GM23248 (cell line): ENCODE results near the gene FUOM. TPM values are rescaled to one million over a fixed set of nuclear protein-coding genes. Genes with fewer than 3 reads are reported as not detected.

Source experiments
- DNase-seq: peaks from one replicate; pipeline ENCODE4 v3.0.0-alpha.2; 2015
- H2AFZ ChIP-seq: fragments of 200-600 bp; sonication (generic); 2 replicates; pipeline ENCODE4 v1.6.1; 2016; ENCODE audit warnings: antibody characterized with exemption
- H3F3A ChIP-seq: fragments of 200-600 bp; sonication (generic); 2 replicates; pipeline ENCODE4 v1.6.1; 2016; ENCODE audit warnings: mild to moderate bottlenecking, antibody characterized with exemption, mixed run types; ENCODE audit not compliant: insufficient read depth
- H3K27ac ChIP-seq: fragments of 200-600 bp; sonication (generic); 2 replicates; pipeline ENCODE4 v1.5.1; 2016; ENCODE audit warnings: mild to moderate bottlenecking
- H3K27me3 ChIP-seq: fragments of 200-600 bp; sonication (generic); replicated peaks from 2 replicates; pipeline ENCODE4 v1.6.1; 2016; ENCODE audit warnings: mild to moderate bottlenecking; ENCODE audit not compliant: insufficient read depth
- H3K36me3 ChIP-seq: fragments of 200-600 bp; sonication (generic); 2 replicates; pipeline ENCODE4 v1.6.1; 2016; ENCODE audit warnings: low read depth, mild to moderate bottlenecking
- H3K4me1 ChIP-seq: fragments of 200-600 bp; sonication (generic); 2 replicates; pipeline ENCODE4 v1.6.1; 2016; ENCODE audit warnings: mild to moderate bottlenecking; ENCODE audit not compliant: insufficient read depth
- H3K4me2 ChIP-seq: fragments of 200-600 bp; sonication (generic); one replicate; pipeline ENCODE4 v1.6.1; 2016; ENCODE audit warnings: mild to moderate bottlenecking; ENCODE audit not compliant: unreplicated experiment
- H3K4me3 ChIP-seq: fragments of 200-600 bp; sonication (generic); 2 replicates; pipeline ENCODE4 v1.5.1; 2016; ENCODE audit warnings: mild to moderate bottlenecking
- H3K79me2 ChIP-seq: fragments of 200-600 bp; sonication (generic); 2 replicates; pipeline ENCODE4 v1.6.1; 2016; ENCODE audit warnings: mild to moderate bottlenecking; ENCODE audit not compliant: insufficient read depth
- H3K9ac ChIP-seq: fragments of 200-600 bp; sonication (generic); 2 replicates; pipeline ENCODE4 v1.6.1; 2016; ENCODE audit warnings: mild to moderate bottlenecking
- H3K9me2 ChIP-seq: fragments of 200-600 bp; sonication (generic); 2 replicates; pipeline ENCODE4 v1.6.1; 2016; ENCODE audit warnings: mixed run types, mild to moderate bottlenecking, moderate library complexity; ENCODE audit not compliant: insufficient read depth
- H3K9me3 ChIP-seq: fragments of 200-600 bp; sonication (generic); one replicate; pipeline ENCODE4 v1.6.1; 2017; ENCODE audit warnings: low read depth
- H4K20me1 ChIP-seq: fragments of 200-600 bp; sonication (generic); 2 replicates; pipeline ENCODE4 v1.6.0; 2016; ENCODE audit not compliant: insufficient read depth
- EZH2 ChIP-seq: fragments of 200-600 bp; sonication (generic); IDR thresholded peaks from 2 replicates; pipeline ENCODE4 v1.6.1; 2018; ENCODE audit warnings: antibody characterized with exemption, mild to moderate bottlenecking; ENCODE audit not compliant: insufficient read depth, poor library complexity, severe bottlenecking
- EZH2phosphoT487 ChIP-seq: fragments of 200-600 bp; sonication (generic); IDR thresholded peaks from 2 replicates; pipeline ENCODE4 v1.6.1; 2018; ENCODE audit warnings: antibody characterized with exemption, moderate library complexity, mild to moderate bottlenecking, low read depth; ENCODE audit not compliant: insufficient read depth
- WGBS, 2 experiments: methylation state at CpG; one replicate each; pipeline ENCODE4 v1.1.6; 2015 to 2017; ENCODE audit warnings: low lambda C conversion rate in 2 of 2, low coverage in 1 of 2; ENCODE audit errors: missing lambda C conversion rate in 2 of 2; 5-methylcytosine and 5-hydroxymethylcytosine counted together
- in situ Hi-C: fragments of 300-500 bp; cut with MboI; formaldehyde crosslinking; loops from 2 replicates; pipeline ENCODE4 v1.15.0; 2020
- polyA plus RNA-seq: library from polyadenylated mRNA; unstranded; fragments of >200 nt; fragmentation: Nextera tagmentation; extraction: Ambion mirVana; gene quantifications from 2 replicates; pipeline ENCODE4 v1.2.1, GENCODE V29; 2016
- total RNA-seq: library from RNA; depleted of rRNA; stranded (reverse); fragments of >200 nt; shearing (Covaris generic); gene quantifications from 2 replicates; pipeline ENCODE4 v1.2.3, GENCODE V29; 2014

Gene FUOM
- total and polyA plus RNA-seq, 2 experiments from 2014 or later: 21.5 to 24.5 TPM

- DNase-seq: no peak
- Histone ChIP-seq H3K27ac (no peak overlapping the region), H3K9me3 (no peaks in the 10 kb centered on the region), H3K4me1 (no peaks in the 10 kb centered on the region), H3K9me2 (no peaks in the 10 kb centered on the region), H3K27me3 (peaks cover 14% of the 10 kb centered on the region), H4K20me1 (no peaks in the 10 kb centered on the region), H3K9ac (no peak overlapping the region), H2AFZ (no peak overlapping the region), H3K4me3 (no peak overlapping the region), H3K79me2 (no peaks in the 10 kb centered on the region), H3K36me3 (no peaks in the 10 kb centered on the region), H3K4me2 (no peak overlapping the region), H3F3A (no peaks in the 10 kb centered on the region)
- 13 to 25% methylated on average over 7 to 9 of the region's 9 CpGs for WGBS, 2 experiments
- no peak for TF ChIP-seq EZH2phosphoT487
- no peak for TF ChIP-seq EZH2
- in situ Hi-C loops: no loop called here
Measured at GRCh38 chr10:133349577-133350011, 8.2 kb downstream of the FUOM start.

DNA sequence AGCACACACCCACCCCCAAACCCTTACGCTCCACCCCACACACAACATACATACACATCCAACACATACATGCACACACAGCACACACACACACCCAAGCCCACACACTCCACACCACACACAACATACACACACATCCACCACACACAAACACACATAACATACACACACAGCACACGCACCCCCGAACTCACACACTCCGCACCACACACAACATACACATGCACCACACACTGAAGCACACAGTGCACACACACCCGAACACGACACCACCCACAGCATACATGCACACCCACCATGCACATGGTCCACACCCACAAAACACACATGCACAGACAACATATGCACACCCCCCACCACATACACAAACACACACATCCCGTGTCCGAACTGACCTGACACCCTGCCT lies 8.7 kb downstream of the FUOM start:
- no peak overlapping the region for H3K4me3 ChIP-seq
- H3F3A ChIP-seq: no peaks in the 10 kb centered on the region
- no peak overlapping the region for H3K4me2 ChIP-seq
- H3K9ac ChIP-seq: no peak overlapping the region
- H3K9me2 ChIP-seq: no peaks in the 10 kb centered on the region
- in situ Hi-C loops: no loop called here
- WGBS, 2 experiments: 57 to 61% methylated on average over 8 of the region's 8 CpGs
- no peak for DNase-seq
- no peak overlapping the region for H2AFZ ChIP-seq
- no peaks in the 10 kb centered on the region for H3K4me1 ChIP-seq
- no peaks in the 10 kb centered on the region for H3K36me3 ChIP-seq
- H4K20me1 ChIP-seq: no peaks in the 10 kb centered on the region
- no peaks in the 10 kb centered on the region for H3K9me3 ChIP-seq
- peaks cover 14% of the 10 kb centered on the region for H3K27me3 ChIP-seq
- no peak for TF ChIP-seq EZH2
- TF ChIP-seq EZH2phosphoT487: no peak
- no peaks in the 10 kb centered on the region for H3K79me2 ChIP-seq
- H3K27ac ChIP-seq: no peak overlapping the region

GRCh38 chr10:133347710-133348517 lies 9.9 kb downstream of the FUOM start:
- H3K9me3 ChIP-seq: no peaks in the 10 kb centered on the region
- WGBS, 2 experiments: 35 to 46% methylated on average over 12 to 16 of the region's 16 CpGs
- no peak overlapping the region for H3K4me3 ChIP-seq
- H3K9ac ChIP-seq: no peak overlapping the region
- H3F3A ChIP-seq: no peaks in the 10 kb centered on the region
- H3K27me3 ChIP-seq: peaks cover 22% of the 10 kb centered on the region
- in situ Hi-C loops: no loop called here
- DNase-seq: no peak
- H2AFZ ChIP-seq: no peak overlapping the region
- TF ChIP-seq EZH2: no peak
- TF ChIP-seq EZH2phosphoT487: no peak
- no peaks in the 10 kb centered on the region for H3K9me2 ChIP-seq
- H4K20me1 ChIP-seq: no peaks in the 10 kb centered on the region
- no peaks in the 10 kb centered on the region for H3K4me1 ChIP-seq
- H3K4me2 ChIP-seq: no peak overlapping the region
- no peaks in the 10 kb centered on the region for H3K79me2 ChIP-seq
- H3K36me3 ChIP-seq: no peaks in the 10 kb centered on the region
- H3K27ac ChIP-seq: no peak overlapping the region

DNA sequence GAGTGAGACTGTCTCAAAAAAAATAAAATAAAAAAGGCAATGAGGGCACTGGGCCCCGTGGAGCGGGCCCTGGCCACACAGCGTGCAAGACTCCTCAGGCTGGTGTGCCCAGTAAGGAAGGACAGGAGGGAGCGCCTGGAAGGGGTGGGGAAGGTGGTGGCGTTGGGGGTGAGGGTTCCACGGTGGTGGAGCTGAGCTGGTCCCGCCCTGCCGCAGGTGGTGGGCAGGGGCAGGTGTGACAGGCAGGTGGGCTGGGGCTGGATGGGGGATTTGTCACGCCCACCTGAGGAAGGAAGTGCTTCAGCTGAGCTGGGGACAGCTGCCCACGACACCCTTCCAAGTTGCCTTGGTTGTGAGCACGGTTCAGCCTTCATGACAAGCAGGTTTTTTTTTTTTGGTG lies 11.4 kb downstream of the FUOM start:
- H3F3A ChIP-seq: no peaks in the 10 kb centered on the region
- no peak overlapping the region for H3K9ac ChIP-seq
- H3K27ac ChIP-seq: no peak overlapping the region
- no peak overlapping the region for H3K4me3 ChIP-seq
- 34 to 57% methylated on average over 7 to 11 of the region's 11 CpGs for WGBS, 2 experiments
- H3K9me2 ChIP-seq: no peaks in the 10 kb centered on the region
- no peaks in the 10 kb centered on the region for H4K20me1 ChIP-seq
- H3K9me3 ChIP-seq: no peaks in the 10 kb centered on the region
- in situ Hi-C loops: no loop called here
- TF ChIP-seq EZH2phosphoT487: no peak
- no peak for TF ChIP-seq EZH2
- H2AFZ ChIP-seq: no peak overlapping the region
- DNase-seq: no peak
- H3K4me1 ChIP-seq: no peaks in the 10 kb centered on the region
- no peaks in the 10 kb centered on the region for H3K36me3 ChIP-seq
- peaks cover 25% of the 10 kb centered on the region for H3K27me3 ChIP-seq
- no peaks in the 10 kb centered on the region for H3K79me2 ChIP-seq
- no peak overlapping the region for H3K4me2 ChIP-seq
